Fibroblast of lung (primary cell): ENCODE results near the gene TMSB4X.

Experiments
- CTCF ChIP-seq, 2 donors: IDR thresholded peaks in 1 of 2; conservative IDR thresholded peaks in 1 of 2; 1 replicate in 1 of 2; 2 replicates in 1 of 2; pipeline ENCODE4 v1.5.1; 2011 to 2012; ENCODE audit warnings: low read length in 2 of 2, control low read depth in 1 of 2, inconsistent platforms in 1 of 2, low read depth in 1 of 2, mild to moderate bottlenecking in 1 of 2
- EZH2 ChIP-seq: IDR thresholded peaks from 2 replicates; pipeline ENCODE4 v1.5.1; 2012; ENCODE audit warnings: low read length, control low read depth, mild to moderate bottlenecking; ENCODE audit errors: missing control alignments

GRCh38 chrX:12956704-12957534, 18.0 kb upstream of the TMSB4X start:
- TF ChIP-seq CTCF (conservative IDR thresholded peaks at IDR 0.05 in 1 of 2, IDR thresholded peaks at IDR 0.05 in 1 of 2; ENCODE audit: low read depth in 1 of 2, low read length in 2 of 2) (no peak), EZH2 (no peak)
